HG02870 (cell line): ENCODE results near the gene ABCB9.
A peak's percentile ranks its signal among the peaks of the same experiment; 100 is the strongest.
"Not testable (repeated sequence)": the region's sequence is repeated elsewhere in the genome, so short reads cannot be mapped to it uniquely, and the experiment has no call there.

ENCODE experiments used
- ATAC-seq: cut with Tn5 transposase; IDR thresholded peaks from one replicate; pipeline ENCODE4 v1.9.1; 2021; ENCODE audit warnings: mild to moderate bottlenecking, moderate library complexity; ENCODE audit not compliant: unreplicated experiment

ABCB9 gene

GRCh38 chr12:122965851-122966742 is at the start of gene ABCB9:
TSS of gene ABCB9 (minus strand) at chr12:122966463. CDS start at chr12:122960235, 6,228 bp downstream.
- ATAC-seq, result peak; percentile 72

- ATAC-seq, result not testable (repeated sequence)
These were observed 48.2 kb upstream of the ABCB9 start for GRCh38 chr12:123014473-123014872.

- no peak for ATAC-seq
These were observed 47.2 kb upstream of the ABCB9 start for GRCh38 chr12:123013185-123014095.

GRCh38 chr12:123011701-123012100 is 45.4 kb upstream of the ABCB9 start:
- ATAC-seq, result no peak

GRCh38 chr12:123010681-123011080 is 44.4 kb upstream of the ABCB9 start:
- ATAC-seq, result no peak

- no peak for ATAC-seq
These were observed 43.8 kb upstream of the ABCB9 start for GRCh38 chr12:123010110-123010509.

GRCh38 chr12:123006977-123007376 is 40.7 kb upstream of the ABCB9 start:
- ATAC-seq, result no peak

GRCh38 chr12:123005081-123005626 is 38.9 kb upstream of the ABCB9 start:
- ATAC-seq, result no peak

GRCh38 chr12:123004287-123004686 is 38.0 kb upstream of the ABCB9 start:
- ATAC-seq, result no peak

- ATAC-seq, result no peak
These were observed 37.0 kb upstream of the ABCB9 start for GRCh38 chr12:123003257-123003656.

GRCh38 chr12:123001464-123001863 is 35.2 kb upstream of the ABCB9 start:
- ATAC-seq, result no peak

- ATAC-seq, result no peak
These were observed 34.3 kb upstream of the ABCB9 start for GRCh38 chr12:123000578-123000977.

- no peak for ATAC-seq
These were observed 33.7 kb upstream of the ABCB9 start for GRCh38 chr12:122999986-123000420.

- no peak for ATAC-seq
These were observed 33.1 kb upstream of the ABCB9 start for GRCh38 chr12:122999196-122999946.

- no peak for ATAC-seq
These were observed 32.1 kb upstream of the ABCB9 start for GRCh38 chr12:122998316-122998715.

- no peak for ATAC-seq
These were observed 31.3 kb upstream of the ABCB9 start for GRCh38 chr12:122997343-122998250.

GRCh38 chr12:122996621-122997342 is 30.5 kb upstream of the ABCB9 start:
- no peak for ATAC-seq

- no peak for ATAC-seq
These were observed 29.9 kb upstream of the ABCB9 start for GRCh38 chr12:122996188-122996601.
